ENCODE results near the gene CDC14B.
"Not testable (repeated sequence)": the region's sequence is repeated elsewhere in the genome, so short reads cannot be mapped to it uniquely, and the experiment has no call there.

CDC14B gene
- long read RNA-seq, partial matches to known transcripts: 0 of 1 reads
- long read RNA-seq, other reads (novel, unspliced or antisense): 1 of 1 reads

GRCh38 chr9:96619491-96620180, at the start of gene CDC14B:
Gene CDC14B (minus strand): TSS chr9:96619843. CDS start chr9:96619378, 465 bp downstream.
- TF ChIP-seq GABPA (IDR thresholded peaks at IDR 0.05; ENCODE audit: low read depth) (no peak), REST (IDR thresholded peaks at IDR 0.05; ENCODE audit: insufficient replicate concordance, low read depth) (no peak), POLR2AphosphoS5 (IDR thresholded peaks at IDR 0.05; ENCODE audit: low read depth) (no peak)
- Histone ChIP-seq H3K4me3 (replicated peaks; ENCODE audit: insufficient read depth, low read length) (peak within 1 kb of the TSS; percentile 36), H3K27ac (replicated peaks) (no peak within 1 kb of the TSS), H3K27me3 (ENCODE audit: insufficient read depth, poor library complexity, severe bottlenecking) (peaks cover 27% of the 10 kb centered on the region)
- DNase-seq (ENCODE audit: low read depth in 1 of 2, low spot score in 1 of 2): peak; percentile 5 to 54

GRCh38 chr9:96668868-96669534, 49.4 kb upstream of the CDC14B start:
- H3K27ac ChIP-seq (replicated peaks): no peak overlapping the region
- no peaks in the 10 kb centered on the region for H3K27me3 ChIP-seq (ENCODE audit: insufficient read depth, poor library complexity, severe bottlenecking)
- no peak overlapping the region for H3K4me3 ChIP-seq (replicated peaks; ENCODE audit: insufficient read depth, low read length)
- no peak for TF ChIP-seq REST (IDR thresholded peaks at IDR 0.05; ENCODE audit: insufficient replicate concordance, low read depth)
- no peak for TF ChIP-seq CTCF (IDR thresholded peaks at IDR 0.05; ENCODE audit: insufficient read depth, low read length)
- no peak for TF ChIP-seq GABPA (IDR thresholded peaks at IDR 0.05; ENCODE audit: low read depth)
- TF ChIP-seq SPI1 (IDR thresholded peaks at IDR 0.05; ENCODE audit: borderline replicate concordance, low read depth): no peak
- TF ChIP-seq POLR2AphosphoS5 (IDR thresholded peaks at IDR 0.05; ENCODE audit: low read depth): no peak
- no peak for DNase-seq (ENCODE audit: low read depth in 1 of 2, low spot score in 1 of 2)

- Histone ChIP-seq H3K27ac (replicated peaks) (no peak overlapping the region), H3K4me3 (replicated peaks; ENCODE audit: insufficient read depth, low read length) (no peak overlapping the region), H3K27me3 (ENCODE audit: insufficient read depth, poor library complexity, severe bottlenecking) (no peaks in the 10 kb centered on the region)
- DNase-seq (ENCODE audit: low read depth in 1 of 2, low spot score in 1 of 2): no peak
- TF ChIP-seq POLR2AphosphoS5 (IDR thresholded peaks at IDR 0.05; ENCODE audit: low read depth) (no peak), REST (IDR thresholded peaks at IDR 0.05; ENCODE audit: insufficient replicate concordance, low read depth) (no peak), GABPA (IDR thresholded peaks at IDR 0.05; ENCODE audit: low read depth) (no peak), SPI1 (IDR thresholded peaks at IDR 0.05; ENCODE audit: borderline replicate concordance, low read depth) (no peak), CTCF (IDR thresholded peaks at IDR 0.05; ENCODE audit: insufficient read depth, low read length) (no peak)
Observed at GRCh38 chr9:96667363-96667728, 47.7 kb upstream of the CDC14B start.

- peak in 1 of 2 experiments; percentile 9 for DNase-seq (ENCODE audit: low read depth in 1 of 2, low spot score in 1 of 2)
- not testable (repeated sequence) for H3K27me3 ChIP-seq (ENCODE audit: insufficient read depth, poor library complexity, severe bottlenecking); H3K27ac ChIP-seq (replicated peaks); H3K4me3 ChIP-seq (replicated peaks; ENCODE audit: insufficient read depth, low read length)
Observed at GRCh38 chr9:96666653-96667362, 47.2 kb upstream of the CDC14B start.

All from HL-60 (cell line).